LoVo (cell line): ENCODE measurements around the gene RNASEH2A.
A peak's percentile ranks its signal among the peaks of the same experiment; 100 is the strongest.
"Not testable (repeated sequence)": the region's sequence is repeated elsewhere in the genome, so short reads cannot be mapped to it uniquely, and the experiment has no call there.

Experiments
- DNase-seq: peaks from one replicate; pipeline ENCODE4 v3.0.0-alpha.2; 2016; ENCODE audit warnings: low spot score

Gene RNASEH2A

DNA sequence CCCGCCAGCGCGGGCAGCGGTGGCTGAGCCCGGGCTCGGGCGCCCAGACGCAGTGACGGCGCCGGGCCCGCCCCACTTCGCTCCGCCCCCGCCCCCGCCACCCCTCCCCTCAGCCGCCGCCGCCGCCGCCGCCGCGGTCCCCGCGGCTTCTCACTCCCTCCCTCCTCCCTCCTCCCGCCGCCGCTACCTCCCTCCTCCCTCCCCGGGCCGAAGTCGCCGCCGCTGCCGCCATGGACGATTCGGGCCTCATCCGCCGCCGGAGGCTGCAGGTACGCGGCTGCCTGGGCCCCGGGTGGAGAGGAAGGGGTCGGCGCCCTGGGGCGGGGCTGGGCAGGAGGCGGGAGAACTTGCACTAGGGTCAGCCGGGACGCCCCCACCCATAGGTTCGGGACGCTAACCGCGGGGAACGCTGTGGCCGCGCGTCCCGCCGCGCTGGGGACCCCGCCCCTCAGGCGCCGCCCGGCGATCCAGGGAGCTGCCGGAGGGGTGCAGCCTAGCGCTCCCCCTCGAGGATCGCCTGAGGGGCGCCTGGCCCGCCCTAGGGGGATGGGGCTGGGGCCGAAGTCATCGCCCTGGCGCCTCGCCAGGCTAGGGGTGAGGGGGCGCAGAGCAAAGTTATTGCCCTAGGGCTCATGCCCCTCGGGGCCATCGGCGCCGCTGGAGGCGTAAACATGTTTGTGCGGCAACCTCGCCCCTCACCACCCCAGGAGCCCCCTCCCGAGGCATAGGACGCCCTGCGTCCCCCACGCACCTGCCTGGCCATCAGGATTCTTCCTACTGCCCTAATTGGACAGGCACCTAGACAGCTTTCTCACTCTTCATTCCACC, 27.6 kb downstream of the RNASEH2A start:
- peak; percentile 53 for DNase-seq

DNA sequence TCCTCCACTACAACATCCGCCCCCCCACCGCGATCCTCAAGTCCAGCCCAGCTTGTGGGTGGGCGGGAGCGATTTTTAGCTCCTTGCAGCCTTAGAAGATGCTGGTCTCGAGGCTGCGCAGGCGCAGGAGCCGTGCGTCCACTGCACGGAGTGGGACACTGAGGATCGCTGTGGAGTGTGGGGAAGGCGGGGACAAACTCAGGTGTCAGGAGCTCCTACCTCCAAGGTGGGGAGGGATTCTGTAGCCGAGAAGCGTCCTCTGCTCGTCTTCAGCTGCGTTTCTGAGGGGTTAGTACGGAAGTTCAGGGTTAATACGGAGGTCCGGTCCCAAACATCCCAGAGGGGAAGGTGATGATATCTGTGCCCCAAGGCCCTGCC, 28.2 kb downstream of the RNASEH2A start, which contains the start of gene RTBDN:
TSS of gene RTBDN (minus strand) at position 14 of the 378 bp plus-strand sequence. CDS start 4,600 bp downstream, outside the sequence.
- DNase-seq, result no peak

DNA sequence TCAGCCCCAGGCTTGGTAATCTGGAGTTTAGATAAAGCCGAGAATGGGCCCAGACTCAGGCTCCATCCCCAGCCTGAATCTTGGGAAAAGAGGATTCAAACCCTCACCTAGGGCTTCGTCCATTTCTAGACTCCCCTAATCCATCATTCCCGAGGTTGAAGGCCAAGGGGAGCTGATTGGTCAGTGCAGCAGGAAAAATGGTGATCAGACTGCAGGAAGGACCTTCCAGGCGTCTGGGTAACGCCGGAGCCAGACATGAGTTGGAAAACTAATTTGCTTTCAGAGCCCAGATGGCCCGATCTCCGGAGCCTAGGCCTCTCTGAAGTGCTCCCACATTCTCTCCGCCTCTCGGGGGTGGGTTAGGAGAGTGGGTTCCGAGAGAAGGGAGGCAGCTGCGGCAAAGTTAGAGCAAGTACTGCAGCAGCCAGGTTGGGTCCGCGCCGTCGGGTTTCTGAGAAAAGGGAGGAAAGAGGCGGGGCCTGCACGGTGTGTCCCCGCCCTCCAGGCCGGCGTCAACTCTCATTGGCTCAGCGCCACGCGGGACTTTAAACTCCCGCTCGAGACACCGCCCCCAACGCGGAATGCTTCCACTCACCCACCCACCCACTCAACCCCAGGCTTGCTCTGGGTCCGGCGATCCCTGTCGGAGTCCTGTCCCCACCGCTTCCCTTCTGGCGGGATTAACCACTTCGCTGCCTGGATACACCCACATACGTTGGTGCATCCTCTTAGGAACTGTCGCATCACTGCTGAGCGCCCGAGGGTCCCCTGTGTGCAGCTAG, 28.8 kb downstream of the RNASEH2A start:
- no peak for DNase-seq

- DNase-seq, result no peak
Observed at GRCh38 chr19:12836529-12836863, 30.1 kb downstream of the RNASEH2A start.

GRCh38 chr19:12837225-12837624, 30.8 kb downstream of the RNASEH2A start:
- DNase-seq, result no peak

- DNase-seq, result peak; percentile 75
Observed at GRCh38 chr19:12838182-12838885, 31.9 kb downstream of the RNASEH2A start, which contains the start of gene MAST1. MAST1 (plus strand) TSS chr19:12838515; CDS start chr19:12838573, 58 bp downstream.

DNA sequence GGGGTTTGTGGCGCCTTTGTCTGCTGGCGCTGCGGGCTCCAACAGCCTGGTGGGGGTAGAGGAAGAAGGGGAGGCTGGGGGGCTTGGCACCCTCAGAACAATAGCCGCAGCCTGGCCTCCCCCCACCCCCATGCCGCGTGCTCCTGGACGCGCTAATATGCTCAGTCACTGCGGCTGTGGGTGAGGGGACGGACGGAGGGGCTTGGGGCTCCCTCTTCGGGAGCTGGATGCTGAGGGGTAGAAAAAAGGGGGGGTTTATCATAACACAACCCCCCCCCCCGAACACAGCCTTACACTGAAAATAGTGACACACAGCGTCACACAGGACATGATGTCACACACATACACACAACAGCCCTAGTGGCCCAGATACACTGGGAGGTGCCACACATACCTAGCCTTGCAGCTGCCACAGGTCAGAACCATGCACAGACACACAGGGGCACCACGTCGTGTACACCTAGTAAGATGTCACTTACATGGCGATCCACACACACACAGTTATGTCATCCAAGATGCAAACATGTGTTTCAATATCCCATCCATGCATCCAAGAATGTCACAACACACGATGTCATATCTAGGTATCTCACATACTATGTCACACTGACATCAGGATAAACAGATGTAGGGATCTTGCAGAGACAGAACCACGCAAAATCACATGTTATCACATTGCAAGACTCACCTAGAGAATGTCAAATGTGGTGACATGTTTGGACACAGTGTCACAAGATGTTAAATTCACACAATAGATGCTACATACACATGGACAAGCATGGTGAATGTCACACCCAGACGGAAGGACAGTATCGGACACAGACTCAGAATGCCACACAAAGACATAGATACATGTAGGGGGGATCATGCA, 32.7 kb downstream of the RNASEH2A start:
- DNase-seq, result no peak

DNA sequence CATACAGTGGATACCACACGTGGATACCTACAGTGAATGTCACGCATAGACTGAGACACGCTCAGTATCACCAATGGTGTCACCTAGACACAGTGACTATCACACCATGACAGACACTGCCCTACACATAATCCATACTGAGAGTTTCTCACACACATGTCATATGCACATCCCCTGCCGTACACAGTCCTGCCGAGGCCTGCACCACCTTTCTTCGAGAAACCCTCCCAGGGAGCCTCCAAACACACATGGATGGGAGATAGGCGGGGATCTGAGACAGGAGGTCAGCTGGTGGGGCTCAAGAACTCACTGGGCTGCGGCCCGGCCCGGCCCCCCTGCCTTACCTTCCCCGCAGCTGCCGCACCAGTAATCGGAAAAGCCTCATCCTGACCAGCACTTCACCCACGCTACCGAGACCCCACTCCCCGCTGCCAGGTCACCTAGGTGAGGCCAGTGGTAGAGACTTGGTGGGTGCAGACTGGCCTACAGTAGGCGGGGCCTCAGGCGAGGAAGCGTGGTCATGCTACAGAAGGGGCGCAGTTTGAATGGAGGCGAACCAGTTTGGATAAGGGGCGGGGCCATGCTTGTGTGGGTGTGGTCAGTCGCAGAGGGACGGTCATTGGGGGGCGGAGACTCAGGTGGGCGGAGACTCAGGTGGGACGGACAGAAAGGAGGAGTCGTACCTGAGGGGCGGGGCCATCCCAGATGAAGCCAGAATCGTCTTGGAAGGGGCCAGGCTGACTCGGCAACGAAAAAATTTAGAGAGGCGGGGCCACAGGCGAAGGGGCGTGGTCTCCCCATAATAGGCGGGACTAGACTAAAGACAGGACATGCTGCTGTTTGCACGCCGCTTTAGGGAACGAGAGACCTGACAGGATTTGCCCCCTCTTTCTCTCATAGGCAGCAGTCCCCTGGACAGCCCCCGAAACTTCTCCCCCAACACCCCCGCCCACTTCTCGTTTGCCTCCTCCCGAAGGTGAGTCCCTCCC, 34.0 kb downstream of the RNASEH2A start:
- DNase-seq, result peak; percentile 67

DNA sequence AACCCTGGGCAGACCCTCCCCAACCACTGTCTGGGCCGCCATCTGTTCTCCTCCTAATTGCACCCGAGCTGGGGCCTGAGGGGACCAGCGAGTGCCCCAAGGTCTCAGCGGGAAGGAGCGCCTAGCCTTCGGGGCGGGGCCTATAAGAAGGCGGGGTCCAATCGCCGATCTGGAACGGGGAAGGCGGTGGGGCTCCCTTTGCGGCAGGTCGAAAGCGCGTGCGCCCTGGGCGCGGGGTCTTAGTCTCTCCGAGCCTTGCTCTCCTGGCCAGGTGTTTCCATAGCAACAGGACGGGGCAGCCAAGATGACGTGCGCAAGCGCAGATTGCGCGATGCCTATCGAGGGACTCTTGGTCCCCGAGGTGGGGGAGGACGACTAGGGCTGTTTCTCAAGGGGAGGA, 34.7 kb downstream of the RNASEH2A start:
- no peak for DNase-seq

- no peak for DNase-seq
Observed at GRCh38 chr19:12842511-12842910, 36.1 kb downstream of the RNASEH2A start.

- DNase-seq, result no peak
Observed at GRCh38 chr19:12843328-12843727, 36.9 kb downstream of the RNASEH2A start.

- DNase-seq, result no peak
Observed at GRCh38 chr19:12843999-12844732, 37.8 kb downstream of the RNASEH2A start.

DNA sequence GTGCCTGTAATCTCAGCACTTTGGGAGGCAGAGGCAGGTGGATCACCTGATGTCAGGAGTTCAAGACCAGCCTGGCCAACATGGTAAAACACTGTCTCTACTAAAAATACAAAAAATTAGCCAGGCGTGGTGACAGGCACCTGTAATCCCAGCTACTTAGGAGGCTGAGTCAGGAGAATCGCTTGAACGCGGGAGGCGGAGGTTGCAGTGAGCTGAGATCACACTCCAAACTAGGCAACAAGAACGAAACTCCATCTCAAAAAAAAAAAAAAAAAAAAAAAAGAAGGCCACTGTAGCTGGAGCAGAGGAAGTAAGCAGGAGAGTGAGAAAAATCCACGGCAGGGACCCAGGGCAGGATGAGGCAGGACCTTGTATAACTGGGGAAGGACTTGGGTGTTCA, 40.2 kb downstream of the RNASEH2A start:
- DNase-seq, result not testable (repeated sequence)

GRCh38 chr19:12847159-12848139, 41.1 kb downstream of the RNASEH2A start:
- DNase-seq, result peak; percentile 82

GRCh38 chr19:12856653-12857052, 50.3 kb downstream of the RNASEH2A start:
- no peak for DNase-seq

DNA sequence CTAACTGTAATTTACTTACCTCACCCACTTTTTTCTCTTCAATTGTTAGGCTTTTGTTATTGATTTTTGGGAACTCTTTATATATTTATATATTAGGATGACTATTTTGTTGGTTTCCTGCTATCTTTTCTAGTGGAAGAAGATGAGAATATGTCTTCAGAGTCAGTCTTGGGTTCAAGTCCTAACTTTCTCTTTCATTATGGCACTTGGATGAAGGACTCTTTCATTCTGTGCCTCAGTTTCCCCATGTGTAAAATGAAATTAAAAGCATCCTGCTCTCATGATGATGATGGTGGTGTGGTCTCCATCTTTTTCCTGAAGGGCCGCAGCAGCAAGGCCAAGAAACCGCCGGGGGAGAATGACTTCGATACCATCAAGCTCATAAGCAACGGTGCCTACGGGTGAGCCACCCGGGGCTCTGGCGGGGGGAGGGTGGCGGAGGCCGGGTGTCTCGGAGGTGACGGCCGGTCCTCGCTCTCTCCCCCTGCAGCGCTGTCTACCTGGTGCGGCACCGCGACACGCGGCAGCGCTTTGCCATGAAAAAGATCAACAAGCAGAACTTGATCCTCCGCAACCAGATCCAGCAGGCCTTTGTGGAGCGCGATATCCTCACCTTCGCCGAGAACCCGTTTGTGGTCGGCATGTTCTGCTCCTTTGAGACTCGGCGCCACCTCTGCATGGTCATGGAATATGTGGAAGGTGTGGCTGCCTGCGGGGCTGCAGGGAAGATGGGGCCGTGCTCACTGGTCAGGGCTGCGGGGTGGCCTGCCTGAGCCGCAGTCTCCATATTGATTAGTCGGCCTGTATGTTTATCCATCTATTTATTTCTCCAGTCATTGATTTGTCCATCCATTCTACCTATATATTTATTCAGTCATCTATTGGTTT, 51.9 kb downstream of the RNASEH2A start:
- no peak for DNase-seq

- no peak for DNase-seq
Observed at GRCh38 chr19:12859546-12859945, 53.2 kb downstream of the RNASEH2A start.
